PC-9 (cell line): ENCODE data around the gene CCDC102B. TPM values are rescaled to one million over a fixed set of nuclear protein-coding genes. Genes with fewer than 3 reads are reported as not detected.

Source experiments
- BruUV-seq: library from RNA; stranded (reverse); fragments of 400-500 nt; replicated peaks from 2 replicates; lab custom pipeline; 2021; lab: Mats Ljungman, UMichigan
- CTCF ChIA-PET: fragments of 300-600 bp; sonication (Branson Sonifier 250); formaldehyde crosslinking; loops from one replicate; lab custom pipeline; 2022; ENCODE audit warnings: antibody characterized with exemption; lab: Charles Lee
- POLR2A ChIA-PET: fragments of 300-600 bp; sonication (Branson Sonifier 250); formaldehyde crosslinking; loops from one replicate; lab custom pipeline; 2022; ENCODE audit warnings: antibody characterized with exemption; ENCODE audit not compliant: unreplicated experiment; lab: Charles Lee
- DNase-seq, 2 experiments: peaks; one replicate each; pipeline versions ENCODE4 v3.0.0 to v3.0.0-alpha.2; 2015 to 2022; ENCODE audit warnings: mixed read lengths in 1 of 2
- H2AFZ ChIP-seq: fragments of 200-600 bp; sonication (generic); 2 replicates; pipeline ENCODE4 v1.8.1; 2017; ENCODE audit warnings: antibody characterized with exemption
- H3F3A ChIP-seq: fragments of 200-600 bp; sonication (generic); 2 replicates; pipeline ENCODE4 v1.8.1; 2017; ENCODE audit warnings: antibody characterized with exemption, mild to moderate bottlenecking, low read depth; ENCODE audit not compliant: insufficient read depth
- H3K27ac ChIP-seq: fragments of 200-600 bp; sonication (generic); 2 replicates; pipeline ENCODE4 v1.6.1; 2016; ENCODE audit warnings: mixed run types
- H3K27me3 ChIP-seq: fragments of 200-600 bp; sonication (generic); 2 replicates; pipeline ENCODE4 v1.6.1; 2016; ENCODE audit warnings: low read depth, mixed run types; ENCODE audit not compliant: insufficient read depth
- H3K36me3 ChIP-seq: fragments of 200-600 bp; sonication (generic); 2 replicates; pipeline ENCODE4 v1.6.1; 2016; ENCODE audit warnings: low read depth, mixed run types
- H3K4me1 ChIP-seq: fragments of 200-600 bp; sonication (generic); replicated peaks from 2 replicates; pipeline ENCODE4 v1.6.1; 2016; ENCODE audit warnings: mixed run types; ENCODE audit not compliant: insufficient read depth
- H3K4me2 ChIP-seq: fragments of 200-600 bp; sonication (generic); 2 replicates; pipeline ENCODE4 v1.6.1; 2017; ENCODE audit warnings: mixed run types
- H3K4me3 ChIP-seq: fragments of 200-600 bp; sonication (generic); 2 replicates; pipeline ENCODE4 v1.6.1; 2016; ENCODE audit warnings: mixed run types
- H3K79me2 ChIP-seq: fragments of 200-600 bp; sonication (generic); 2 replicates; pipeline ENCODE4 v1.6.1; 2017; ENCODE audit warnings: low read depth, mixed run types
- H3K9me2 ChIP-seq: fragments of 200-600 bp; sonication (generic); 2 replicates; pipeline ENCODE4 v1.8.1; 2017; ENCODE audit warnings: mild to moderate bottlenecking; ENCODE audit not compliant: insufficient read depth
- H3K9me3 ChIP-seq: fragments of 200-600 bp; sonication (generic); 2 replicates; pipeline ENCODE4 v1.8.1; 2016; ENCODE audit warnings: low read depth; ENCODE audit not compliant: insufficient read depth
- H4K20me1 ChIP-seq: fragments of 200-600 bp; sonication (generic); 2 replicates; pipeline ENCODE4 v1.8.1; 2017; ENCODE audit not compliant: insufficient read depth
- EZH2 ChIP-seq: fragments of 200-600 bp; sonication (generic); IDR thresholded peaks from 2 replicates; pipeline ENCODE4 v1.8.0; 2017; ENCODE audit warnings: antibody characterized with exemption, low read depth
- intact Hi-C: fragments of 100-400 bp; cut with micrococcal nuclease; formaldehyde crosslinking; loops from one replicate; pipeline ENCODE4 v1.10.0; 2022; ENCODE audit not compliant: unreplicated experiment
- total RNA-seq: library from RNA; stranded (reverse); gene quantifications from 2 replicates; pipeline ENCODE4 v1.2.3, GENCODE V29; 2021
- TF ChIP-seq, protein P1 (sequence below): fragments of 200-600 bp; sonication (generic); conservative IDR thresholded peaks from 2 replicates; pipeline ENCODE4 v1.6.1; 2017; ENCODE audit warnings: mixed run types, antibody characterized with exemption, mild to moderate bottlenecking, moderate library complexity

The CCDC102B gene
- total RNA-seq, 1 experiment from 2014 or later = 1.9 TPM

DNA sequence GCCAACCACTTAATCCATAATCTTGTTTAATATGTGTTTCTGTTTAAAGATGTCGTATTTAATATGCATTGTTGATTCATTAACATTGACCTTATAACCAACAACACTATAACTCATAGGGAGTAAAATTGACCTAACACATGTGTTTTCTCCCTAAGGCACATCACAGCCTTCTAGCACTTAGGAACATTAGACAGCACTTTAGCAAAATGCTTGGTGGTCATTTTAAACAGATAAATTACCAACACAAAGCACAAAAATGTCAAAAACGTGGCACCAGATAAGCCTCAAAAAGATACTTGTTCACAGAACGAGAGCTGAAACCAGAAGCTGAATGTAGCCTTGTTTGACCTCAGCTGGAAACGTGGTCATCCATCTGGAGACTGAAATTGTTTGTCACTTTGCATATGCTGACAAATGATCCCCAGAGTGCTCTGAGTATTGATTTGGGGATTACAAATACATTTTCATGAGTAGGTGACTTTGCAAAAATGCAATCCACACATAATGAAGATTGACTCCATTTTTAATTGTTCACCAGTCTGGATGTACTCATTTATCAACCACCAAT, 139.2 kb downstream of the CCDC102B start:
- Histone ChIP-seq H3K4me2 (no peak overlapping the region), H3K36me3 (no peaks in the 10 kb centered on the region), H3F3A (no peaks in the 10 kb centered on the region), H3K9me2 (no peaks in the 10 kb centered on the region), H3K4me1 (no peaks in the 10 kb centered on the region), H3K27ac (no peak overlapping the region), H3K9me3 (no peaks in the 10 kb centered on the region), H2AFZ (no peak overlapping the region), H3K4me3 (no peak overlapping the region), H3K79me2 (no peaks in the 10 kb centered on the region), H4K20me1 (no peaks in the 10 kb centered on the region), H3K27me3 (no peaks in the 10 kb centered on the region)
- POLR2A ChIA-PET = no interaction called here
- TF ChIP-seq EZH2 = no peak
- TF ChIP-seq, protein P1, sequence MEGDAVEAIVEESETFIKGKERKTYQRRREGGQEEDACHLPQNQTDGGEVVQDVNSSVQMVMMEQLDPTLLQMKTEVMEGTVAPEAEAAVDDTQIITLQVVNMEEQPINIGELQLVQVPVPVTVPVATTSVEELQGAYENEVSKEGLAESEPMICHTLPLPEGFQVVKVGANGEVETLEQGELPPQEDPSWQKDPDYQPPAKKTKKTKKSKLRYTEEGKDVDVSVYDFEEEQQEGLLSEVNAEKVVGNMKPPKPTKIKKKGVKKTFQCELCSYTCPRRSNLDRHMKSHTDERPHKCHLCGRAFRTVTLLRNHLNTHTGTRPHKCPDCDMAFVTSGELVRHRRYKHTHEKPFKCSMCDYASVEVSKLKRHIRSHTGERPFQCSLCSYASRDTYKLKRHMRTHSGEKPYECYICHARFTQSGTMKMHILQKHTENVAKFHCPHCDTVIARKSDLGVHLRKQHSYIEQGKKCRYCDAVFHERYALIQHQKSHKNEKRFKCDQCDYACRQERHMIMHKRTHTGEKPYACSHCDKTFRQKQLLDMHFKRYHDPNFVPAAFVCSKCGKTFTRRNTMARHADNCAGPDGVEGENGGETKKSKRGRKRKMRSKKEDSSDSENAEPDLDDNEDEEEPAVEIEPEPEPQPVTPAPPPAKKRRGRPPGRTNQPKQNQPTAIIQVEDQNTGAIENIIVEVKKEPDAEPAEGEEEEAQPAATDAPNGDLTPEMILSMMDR = no peak
- no TSS peak for BruUV-seq
- CTCF ChIA-PET = no interaction called here
- intact Hi-C loops = no loop called here
- DNase-seq = no peak

- Histone ChIP-seq H3F3A (no peaks in the 10 kb centered on the region), H4K20me1 (no peaks in the 10 kb centered on the region), H3K36me3 (no peaks in the 10 kb centered on the region), H3K9me2 (no peaks in the 10 kb centered on the region), H3K27ac (no peak overlapping the region), H3K27me3 (no peaks in the 10 kb centered on the region), H3K4me2 (no peak overlapping the region), H3K79me2 (no peaks in the 10 kb centered on the region), H3K4me1 (no peaks in the 10 kb centered on the region), H3K4me3 (no peak overlapping the region), H3K9me3 (no peaks in the 10 kb centered on the region), H2AFZ (no peak overlapping the region)
- ChIA-PET POLR2A (no interaction called here), CTCF (no interaction called here)
- TF ChIP-seq, protein P1 = no peak
- no peak for TF ChIP-seq EZH2
- intact Hi-C loops = no loop called here
- no peak for DNase-seq
- no TSS peak for BruUV-seq
Measured at GRCh38 chr18:68940039-68940438, 142.2 kb downstream of the CCDC102B start.

- CTCF ChIA-PET = no interaction called here
- no TSS peak for BruUV-seq
- H3K4me2 ChIP-seq = no peak overlapping the region
Measured at GRCh38 chr18:68940754-68941153, 142.9 kb downstream of the CCDC102B start.

More at GRCh38 chr18:68940754-68941153, 142.9 kb downstream of the CCDC102B start:
- TF ChIP-seq, protein P1 = no peak
- no peak for TF ChIP-seq EZH2
- intact Hi-C loops = no loop called here
- Histone ChIP-seq H3K4me1 (no peaks in the 10 kb centered on the region), H3F3A (no peaks in the 10 kb centered on the region), H3K27ac (no peak overlapping the region), H3K9me3 (no peaks in the 10 kb centered on the region), H2AFZ (no peak overlapping the region), H3K36me3 (no peaks in the 10 kb centered on the region), H3K9me2 (no peaks in the 10 kb centered on the region), H4K20me1 (no peaks in the 10 kb centered on the region), H3K79me2 (no peaks in the 10 kb centered on the region), H3K4me3 (no peak overlapping the region), H3K27me3 (no peaks in the 10 kb centered on the region)
- POLR2A ChIA-PET = no interaction called here
- no peak for DNase-seq
